HG02759 (cell line): Measurements from ENCODE around the gene MRPS34.
"Not testable (repeated sequence)": the region's sequence is repeated elsewhere in the genome, so short reads cannot be mapped to it uniquely, and the experiment has no call there.

Source experiments
- ATAC-seq: cut with Tn5 transposase; IDR thresholded peaks from one replicate; pipeline ENCODE4 v1.9.1; 2021; ENCODE audit warnings: mild to moderate bottlenecking, moderate library complexity; ENCODE audit not compliant: unreplicated experiment

Gene MRPS34

GRCh38 chr16:1772908-1773702 is at the start of gene MRPS34:
TSS of gene MRPS34 (minus strand) at chr16:1773134. CDS start at chr16:1773119, 15 bp downstream.
- peak; percentile 62 for ATAC-seq

DNA sequence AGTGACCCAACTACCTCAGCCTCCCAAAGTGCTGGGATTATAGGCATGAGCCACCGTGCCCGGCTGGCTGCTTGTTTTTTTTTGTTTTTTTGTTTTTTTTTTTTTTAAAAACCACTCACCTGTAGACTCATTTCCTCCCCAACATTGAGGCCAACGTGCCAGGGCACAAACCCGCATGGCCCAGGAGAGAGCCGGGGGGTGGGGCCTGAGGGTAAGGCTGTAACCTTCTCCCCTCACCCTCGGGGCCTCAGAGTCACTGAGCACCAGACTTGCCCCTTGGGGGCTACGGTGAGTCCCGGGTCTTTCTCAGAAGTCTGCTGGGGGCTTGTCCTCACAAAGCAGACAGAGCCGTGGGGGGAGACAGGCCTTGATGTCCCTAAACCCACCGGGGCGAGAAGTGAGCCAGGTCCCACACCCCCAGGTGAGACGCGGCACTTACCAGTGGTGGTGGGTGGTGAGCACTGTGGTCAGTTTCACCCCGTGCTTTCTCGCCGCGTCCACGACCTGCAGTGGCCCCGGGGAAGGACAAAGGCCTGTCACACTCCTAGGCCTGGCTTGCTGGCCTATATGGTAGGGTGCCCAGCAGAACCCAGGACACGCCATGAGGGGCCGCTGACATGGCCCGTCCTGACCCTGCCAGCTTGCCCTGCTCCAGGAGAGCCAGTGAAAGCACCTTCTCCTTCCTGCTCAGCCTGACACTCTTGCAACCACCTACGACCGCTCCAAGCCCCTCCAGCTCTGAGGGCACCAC is 49.1 kb upstream of the MRPS34 start:
- ATAC-seq: no peak

GRCh38 chr16:1820946-1821290 is 48.0 kb upstream of the MRPS34 start:
- ATAC-seq: no peak

DNA sequence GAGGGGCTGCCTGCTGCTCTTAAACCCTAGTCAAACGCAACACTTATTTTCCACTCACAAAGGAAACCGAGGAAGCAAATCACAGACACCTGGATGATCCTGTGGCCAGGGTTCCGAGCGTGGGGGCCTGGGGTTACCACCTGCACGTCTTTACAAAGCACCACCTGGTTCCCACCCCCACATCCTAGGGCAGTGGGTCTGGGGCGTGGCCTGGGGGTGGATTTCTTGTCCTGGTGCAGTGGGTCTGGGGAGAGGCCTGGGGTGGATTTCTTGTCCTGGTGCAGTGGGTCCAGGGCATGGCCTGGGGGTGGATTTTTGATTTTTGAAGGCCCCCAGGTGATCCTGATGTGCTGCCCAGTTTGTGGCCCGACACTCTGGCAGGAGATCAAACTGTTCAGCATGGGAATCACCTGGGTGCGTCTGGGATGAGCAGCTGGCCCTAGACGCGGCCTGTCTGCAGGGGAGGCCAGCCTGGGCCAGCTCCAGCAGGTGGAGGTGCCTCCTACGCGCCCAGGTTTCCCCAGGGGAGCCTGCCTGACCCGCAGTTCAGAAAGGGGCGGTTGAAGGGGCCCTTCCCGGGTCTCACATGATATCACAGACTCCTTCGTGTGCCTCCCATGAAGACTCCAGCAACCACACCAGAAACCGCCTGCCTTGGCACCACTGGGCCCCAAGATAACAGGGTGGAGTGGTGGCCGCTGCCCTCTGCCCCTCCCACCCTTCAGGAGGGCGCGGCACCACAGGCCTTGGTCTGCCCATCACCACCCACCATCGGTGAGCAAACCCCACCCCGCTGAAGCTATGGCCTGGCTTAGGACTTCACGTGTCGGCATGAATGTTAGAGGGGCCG is 47.4 kb upstream of the MRPS34 start:
- ATAC-seq: no peak

DNA sequence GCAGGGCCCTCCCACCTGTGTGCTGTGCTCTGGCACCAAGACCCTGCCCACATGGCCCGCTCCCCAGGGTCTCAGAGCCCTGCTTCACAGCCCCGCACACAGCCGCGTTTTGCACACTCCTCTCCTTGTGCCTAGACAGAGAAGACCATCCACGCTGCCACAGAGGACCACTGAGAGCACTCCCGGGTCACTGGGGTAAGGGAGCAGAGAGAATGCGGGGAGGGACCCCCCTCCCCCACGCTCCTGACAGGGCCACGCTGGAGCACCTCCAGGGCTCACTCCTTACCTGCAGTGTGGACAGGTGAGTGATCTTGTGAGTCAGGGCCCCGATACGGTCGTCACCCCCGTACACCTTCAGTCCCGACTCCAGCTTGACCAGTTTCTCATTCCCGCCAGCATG is 46.7 kb upstream of the MRPS34 start:
- ATAC-seq: no peak

GRCh38 chr16:1818873-1819525 is 46.1 kb upstream of the MRPS34 start:
- ATAC-seq: no peak

DNA sequence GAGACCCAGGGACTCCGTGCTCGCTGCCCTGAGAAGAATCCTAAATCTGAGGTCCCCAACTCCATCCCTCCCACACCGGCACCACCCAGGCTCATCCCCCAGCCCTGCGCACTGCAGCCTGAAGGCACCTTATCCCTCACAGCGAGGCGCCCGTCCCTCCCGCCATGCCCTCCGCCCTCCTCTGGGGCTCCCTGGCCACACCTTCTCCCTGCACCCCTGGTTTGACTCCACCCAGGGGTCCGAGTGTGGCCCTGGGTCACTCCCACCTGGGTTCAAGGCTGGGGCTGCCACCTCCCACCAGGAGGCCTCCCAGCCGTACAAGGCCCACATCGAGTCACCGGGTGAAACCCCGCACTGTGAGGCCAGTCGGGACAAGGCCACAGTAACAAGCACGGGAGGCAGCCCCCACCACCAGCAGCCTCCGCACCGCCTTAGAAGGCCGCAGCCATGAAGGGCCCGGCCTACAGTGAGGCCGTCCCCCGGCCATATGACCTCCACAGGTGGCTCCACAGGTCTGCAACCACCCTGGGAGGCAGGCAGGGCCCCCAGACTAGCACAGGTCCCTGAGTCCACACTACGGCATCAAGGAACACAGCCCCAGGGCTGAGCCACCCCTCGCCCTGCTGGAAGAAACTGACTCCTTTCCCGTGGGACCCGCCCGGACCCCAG is 45.4 kb upstream of the MRPS34 start:
- ATAC-seq: no peak

DNA sequence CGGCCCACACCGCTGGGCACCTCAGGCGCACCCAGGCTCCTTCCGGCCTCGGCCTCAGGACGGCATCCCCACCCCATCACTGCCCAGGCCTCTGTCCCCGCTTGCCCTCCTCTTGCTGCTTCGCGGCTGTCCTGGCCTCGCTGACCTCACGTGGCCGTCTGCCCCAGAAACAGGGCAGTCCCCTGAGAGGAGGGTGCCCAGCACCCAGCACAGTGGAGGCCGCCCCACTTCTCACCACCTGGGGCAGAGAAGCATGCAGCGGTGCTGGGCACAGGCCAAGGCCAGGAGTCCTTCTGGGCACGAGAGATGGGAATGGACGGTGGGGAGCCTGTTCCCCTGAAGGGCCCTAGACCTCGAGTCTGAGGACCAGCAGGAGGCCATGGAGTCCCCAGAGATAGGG is 44.8 kb upstream of the MRPS34 start:
- ATAC-seq: no peak

DNA sequence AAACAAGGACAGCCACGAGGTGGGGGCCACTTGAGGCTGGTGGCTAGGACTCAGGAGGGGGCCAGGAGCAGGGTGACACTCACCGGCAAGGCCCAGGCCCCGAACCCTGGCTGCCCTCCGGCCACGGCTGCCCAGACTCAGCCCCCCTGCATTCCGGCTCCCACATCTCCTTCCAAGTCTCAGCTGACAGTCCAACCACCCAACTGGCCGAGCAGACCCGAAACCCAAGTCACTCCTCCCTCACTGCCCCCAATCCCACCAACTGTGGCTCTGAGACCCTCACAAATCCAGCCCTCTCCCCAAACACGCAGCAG is 44.3 kb upstream of the MRPS34 start:
- ATAC-seq: no peak

DNA sequence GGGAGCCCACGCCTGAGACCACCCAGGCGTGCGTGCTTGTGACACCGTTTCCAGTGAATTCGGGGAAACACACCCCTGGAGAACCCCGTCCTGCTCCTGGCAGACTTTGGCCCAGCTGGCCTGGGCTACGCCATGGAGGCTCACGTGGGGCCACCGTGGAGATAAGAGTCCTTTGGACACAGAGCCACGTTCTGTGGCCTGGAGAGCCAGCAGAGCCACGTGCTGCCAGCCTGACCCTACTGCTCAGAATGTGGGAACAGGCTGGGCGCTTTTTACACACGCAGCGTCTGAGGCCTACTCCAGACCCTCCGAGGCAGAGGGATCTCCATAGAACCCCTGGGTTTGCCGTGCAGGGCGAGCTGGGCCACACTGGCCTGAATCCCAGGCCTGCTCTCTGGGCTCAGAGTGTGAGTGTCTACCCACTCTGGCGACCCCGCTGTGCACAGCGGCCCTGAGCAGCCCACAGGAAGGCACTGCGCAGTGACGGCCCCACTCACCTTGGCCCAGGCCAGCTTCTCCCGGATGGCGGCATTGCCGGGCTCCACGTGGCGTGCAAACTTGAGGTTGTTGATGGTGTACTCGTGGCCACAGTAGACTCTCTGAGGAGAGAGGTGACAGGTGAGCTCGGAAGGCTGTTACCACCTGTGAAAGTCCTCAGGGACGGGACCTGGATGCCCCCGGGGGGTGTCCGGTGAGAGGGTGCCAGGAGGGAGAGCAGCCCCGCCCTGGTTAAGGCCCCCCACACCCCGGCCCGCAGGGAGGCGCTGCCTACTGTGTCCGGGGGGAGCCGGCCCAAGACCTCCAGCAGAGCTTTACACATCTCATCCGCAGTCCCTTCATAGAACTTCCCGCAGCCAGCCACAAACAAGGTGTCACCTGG is 43.7 kb upstream of the MRPS34 start:
- ATAC-seq: no peak

- no peak for ATAC-seq
Observed at GRCh38 chr16:1815461-1815860, 42.5 kb upstream of the MRPS34 start.

GRCh38 chr16:1812732-1813163 is 39.8 kb upstream of the MRPS34 start:
- no peak for ATAC-seq

DNA sequence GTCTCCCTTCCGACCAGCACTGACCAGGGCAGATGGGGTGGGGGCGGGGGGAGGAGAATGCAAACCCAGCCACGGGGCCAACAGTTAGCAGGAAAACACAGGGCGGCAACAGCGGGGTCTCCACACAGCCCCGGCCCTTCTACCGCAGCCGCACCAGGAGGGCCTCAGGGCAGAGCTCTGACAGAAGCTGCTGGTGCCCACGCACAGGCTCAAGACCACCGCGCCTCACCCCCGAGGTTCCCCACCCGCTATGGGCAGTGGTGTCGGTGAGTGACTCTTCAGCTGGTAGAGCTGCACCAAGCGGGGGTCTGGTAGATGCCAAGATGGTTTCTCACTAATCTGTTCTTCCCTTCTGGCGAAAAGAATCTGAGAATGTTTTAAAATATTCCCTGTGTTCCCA is 37.6 kb upstream of the MRPS34 start:
- no peak for ATAC-seq

- ATAC-seq: no peak
Observed at GRCh38 chr16:1810106-1810505, 37.2 kb upstream of the MRPS34 start.

- ATAC-seq: no peak
Observed at GRCh38 chr16:1809281-1809801, 36.4 kb upstream of the MRPS34 start.

GRCh38 chr16:1808691-1809090 is 35.8 kb upstream of the MRPS34 start:
- ATAC-seq: no peak

- no peak for ATAC-seq
Observed at GRCh38 chr16:1807626-1808025, 34.7 kb upstream of the MRPS34 start.

- ATAC-seq: no peak
Observed at GRCh38 chr16:1800701-1801100, 27.8 kb upstream of the MRPS34 start.

DNA sequence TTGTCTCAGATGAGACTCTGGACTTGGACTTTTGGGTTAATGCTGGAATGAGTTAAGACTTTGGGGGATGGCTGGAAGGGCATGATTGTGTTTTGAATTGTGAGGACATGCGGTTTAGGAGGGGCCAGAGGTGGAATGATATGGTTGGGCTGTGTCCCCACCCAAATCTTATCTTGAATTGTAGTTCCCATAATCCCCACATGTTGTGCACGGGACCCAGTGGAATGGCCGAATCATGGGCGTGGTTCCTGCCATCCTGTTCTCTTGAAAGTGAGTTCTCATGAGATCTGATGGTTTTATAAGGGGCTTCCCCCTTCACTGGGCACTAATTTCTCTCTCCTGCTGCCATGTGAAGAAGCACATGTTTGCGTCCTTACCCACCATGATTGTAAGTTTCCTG is 26.3 kb upstream of the MRPS34 start:
- not testable (repeated sequence) for ATAC-seq
